GM06990 (cell line): ENCODE measurements around the gene HOXA13.

Source experiments
- DNase-seq: peaks from one replicate; pipeline ENCODE4 v3.0.0-alpha.2; 2011; ENCODE audit not compliant: insufficient read length; ENCODE audit errors: extremely low read depth
- H3K27me3 ChIP-seq: replicated peaks from 2 replicates; pipeline ENCODE4 v1.6.0; 2011; ENCODE audit warnings: low read length; ENCODE audit not compliant: control insufficient read depth, insufficient read depth
- H3K36me3 ChIP-seq: 2 replicates; pipeline ENCODE4 v1.5.1; 2011; ENCODE audit warnings: low read length; ENCODE audit not compliant: control insufficient read depth, insufficient read depth
- H3K4me3 ChIP-seq: replicated peaks from 2 replicates; pipeline ENCODE4 v1.5.1; 2011; ENCODE audit warnings: low read depth, mild to moderate bottlenecking, control low read depth, low read length
- CTCF ChIP-seq: IDR thresholded peaks from 2 replicates; pipeline ENCODE4 v1.5.1; 2011; ENCODE audit warnings: low read length, control low read depth, mild to moderate bottlenecking, inconsistent platforms; ENCODE audit not compliant: insufficient read depth, poor library complexity, severe bottlenecking

HOXA13 gene

GRCh38 chr7:27191833-27192545 is 7.9 kb downstream of the HOXA13 start:
- no peak for TF ChIP-seq CTCF
- Histone ChIP-seq H3K27me3 (peaks cover 10% of the 10 kb centered on the region), H3K4me3 (no peak overlapping the region), H3K36me3 (no peaks in the 10 kb centered on the region)
- no peak for DNase-seq

- TF ChIP-seq CTCF = no peak
- H3K27me3 ChIP-seq = peaks cover 12% of the 10 kb centered on the region
- no peak overlapping the region for H3K4me3 ChIP-seq
- DNase-seq = no peak
- H3K36me3 ChIP-seq = no peaks in the 10 kb centered on the region
Measured at GRCh38 chr7:27191161-27191731, 8.6 kb downstream of the HOXA13 start.

GRCh38 chr7:27189997-27190748 is 9.7 kb downstream of the HOXA13 start:
- no peak for TF ChIP-seq CTCF
- Histone ChIP-seq H3K27me3 (peaks cover 14% of the 10 kb centered on the region), H3K4me3 (no peak overlapping the region), H3K36me3 (no peaks in the 10 kb centered on the region)
- no peak for DNase-seq

- H3K4me3 ChIP-seq = no peak overlapping the region
- H3K27me3 ChIP-seq = peaks cover 14% of the 10 kb centered on the region
- H3K36me3 ChIP-seq = no peaks in the 10 kb centered on the region
- no peak for TF ChIP-seq CTCF
- no peak for DNase-seq
Measured at GRCh38 chr7:27189295-27189996, 10.4 kb downstream of the HOXA13 start.

GRCh38 chr7:27188386-27189294 is 11.3 kb downstream of the HOXA13 start:
- no peak overlapping the region for H3K4me3 ChIP-seq

More at GRCh38 chr7:27188386-27189294, 11.3 kb downstream of the HOXA13 start:
- TF ChIP-seq CTCF = no peak
- Histone ChIP-seq H3K27me3 (peaks cover 11% of the 10 kb centered on the region), H3K36me3 (no peaks in the 10 kb centered on the region)
- no peak for DNase-seq
